Body of pancreas (tissue), 4 donors: Measurements from ENCODE around the gene FGF3. TPM values are rescaled to one million over a fixed set of nuclear protein-coding genes. Genes with fewer than 3 reads are reported as not detected.

Experiments used
- ATAC-seq: fragments of 150-250 bp; one replicate; pipeline ENCODE4 v1.9.1; 2016
- DNase-seq, 4 donors: peaks; one replicate each; pipeline ENCODE4 v3.0.0-alpha.2; 2019
- H3K27ac ChIP-seq, 4 donors: fragments of 200-600 bp; sonication (generic); 1 replicate in 3 of 4; 2 replicates in 1 of 4; pipeline versions ENCODE4 v1.5.1 to v1.6.1; 2016 to 2019; ENCODE audit warnings: mild to moderate bottlenecking in 1 of 4, mixed read lengths in 1 of 4, moderate library complexity in 1 of 4
- H3K27me3 ChIP-seq, 2 donors: fragments of 200-600 bp; sonication (generic); one replicate each; pipeline ENCODE4 v1.6.0; 2016; ENCODE audit warnings: mild to moderate bottlenecking in 1 of 2
- H3K36me3 ChIP-seq, 2 donors: fragments of 200-600 bp; sonication (generic); replicated peaks in 1 of 2; 2 replicates each; pipeline ENCODE4 v1.5.1; 2016; ENCODE audit warnings: low read depth in 2 of 2; ENCODE audit not compliant: insufficient read depth in 1 of 2
- H3K4me1 ChIP-seq: fragments of 200-600 bp; sonication (generic); one replicate; pipeline ENCODE4 v1.6.0; 2016
- H3K4me3 ChIP-seq, 2 donors: fragments of 200-600 bp; sonication (generic); 1 replicate in 1 of 2; 2 replicates in 1 of 2; pipeline ENCODE4 v1.5.1; 2016 to 2019
- H3K9me3 ChIP-seq, 3 donors: fragments of 200-600 bp; sonication (generic); 1 replicate in 2 of 3; 2 replicates in 1 of 3; pipeline ENCODE4 v1.5.1; 2016
- POLR2A ChIP-seq, 3 donors: fragments of 450-650 bp; IDR thresholded peaks; one replicate each; pipeline ENCODE4 v1.6.1; 2016; ENCODE audit warnings: antibody characterized with exemption in 3 of 3, mild to moderate bottlenecking in 2 of 3
- WGBS, 2 donors: methylation state at CpG; one replicate each; pipeline ENCODE4 v1.1.5; 2017; 5-methylcytosine and 5-hydroxymethylcytosine counted together
- intact Hi-C: fragments of 100-400 bp; cut with DNase I; formaldehyde crosslinking; loops from one replicate; pipeline ENCODE4 v1.15.1; 2023
- total RNA-seq, 2 donors: library from RNA; depleted of rRNA; stranded (reverse); fragments of >200 nt; gene quantifications; one replicate each; pipeline ENCODE4 v1.1.0, GENCODE V29; 2016
- TF ChIP-seq, protein P1 (sequence below), 7 experiments: fragments of 450-650 bp in 4 of 7; fragments of 200-600 bp in 3 of 7; sonication (generic) in 3 of 7; IDR thresholded peaks; one replicate each; pipeline ENCODE4 v1.5.1; 2016 to 2019; ENCODE audit warnings: antibody characterized with exemption in 7 of 7

The FGF3 gene
- total RNA-seq, 2 donors from 2014 or later, result not detected

DNA sequence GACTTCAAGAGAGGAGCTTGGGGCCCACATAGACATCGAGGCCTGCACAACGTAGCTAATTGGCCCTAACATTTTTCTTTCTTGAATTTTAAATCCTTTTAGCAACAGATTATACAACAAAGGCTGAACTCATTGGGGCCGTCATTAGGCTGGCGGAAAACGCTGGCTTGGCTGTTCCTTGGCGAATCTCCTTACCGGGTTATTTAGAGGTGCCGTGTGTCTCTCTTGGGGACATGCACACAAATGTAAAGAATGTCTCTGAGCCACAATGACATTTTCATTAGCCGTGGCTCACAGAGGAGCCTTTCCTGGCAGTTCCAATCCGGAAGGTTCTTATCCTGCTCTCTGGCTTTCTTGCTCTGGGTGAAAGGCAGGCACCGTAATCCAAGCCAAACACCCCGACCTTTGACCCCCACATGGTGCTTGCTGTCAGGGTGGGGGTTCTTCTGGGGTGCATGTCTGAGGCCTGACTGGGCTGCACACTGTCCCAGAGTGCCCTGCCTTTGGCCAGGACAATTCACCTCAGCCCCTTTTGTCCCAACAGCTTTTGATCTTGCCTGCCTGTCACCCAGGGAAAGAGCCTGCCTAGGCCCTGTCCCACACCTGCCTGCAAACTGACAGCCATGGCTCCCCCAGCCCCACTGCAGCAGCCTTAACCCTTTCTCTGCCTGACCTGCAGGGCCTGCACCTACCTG is 9.2 kb upstream of the FGF3 start:
- WGBS, 2 donors, result 65 to 71% methylated on average over 11 to 12 of the region's 12 CpGs
- Histone ChIP-seq H3K4me1 (no peaks in the 10 kb centered on the region), H3K27ac (no peak overlapping the region), H3K27me3 (no peaks in the 10 kb centered on the region), H3K36me3 (no peaks in the 10 kb centered on the region), H3K9me3 (no peaks in the 10 kb centered on the region), H3K4me3 (no peak overlapping the region)
- TF ChIP-seq POLR2A (IDR thresholded peaks at IDR 0.05), result no peak
- TF ChIP-seq, protein P1, sequence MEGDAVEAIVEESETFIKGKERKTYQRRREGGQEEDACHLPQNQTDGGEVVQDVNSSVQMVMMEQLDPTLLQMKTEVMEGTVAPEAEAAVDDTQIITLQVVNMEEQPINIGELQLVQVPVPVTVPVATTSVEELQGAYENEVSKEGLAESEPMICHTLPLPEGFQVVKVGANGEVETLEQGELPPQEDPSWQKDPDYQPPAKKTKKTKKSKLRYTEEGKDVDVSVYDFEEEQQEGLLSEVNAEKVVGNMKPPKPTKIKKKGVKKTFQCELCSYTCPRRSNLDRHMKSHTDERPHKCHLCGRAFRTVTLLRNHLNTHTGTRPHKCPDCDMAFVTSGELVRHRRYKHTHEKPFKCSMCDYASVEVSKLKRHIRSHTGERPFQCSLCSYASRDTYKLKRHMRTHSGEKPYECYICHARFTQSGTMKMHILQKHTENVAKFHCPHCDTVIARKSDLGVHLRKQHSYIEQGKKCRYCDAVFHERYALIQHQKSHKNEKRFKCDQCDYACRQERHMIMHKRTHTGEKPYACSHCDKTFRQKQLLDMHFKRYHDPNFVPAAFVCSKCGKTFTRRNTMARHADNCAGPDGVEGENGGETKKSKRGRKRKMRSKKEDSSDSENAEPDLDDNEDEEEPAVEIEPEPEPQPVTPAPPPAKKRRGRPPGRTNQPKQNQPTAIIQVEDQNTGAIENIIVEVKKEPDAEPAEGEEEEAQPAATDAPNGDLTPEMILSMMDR (IDR thresholded peaks at IDR 0.05), result no peak
- DNase-seq, result no peak
- no peak for ATAC-seq
- intact Hi-C loops, result no loop called here

DNA sequence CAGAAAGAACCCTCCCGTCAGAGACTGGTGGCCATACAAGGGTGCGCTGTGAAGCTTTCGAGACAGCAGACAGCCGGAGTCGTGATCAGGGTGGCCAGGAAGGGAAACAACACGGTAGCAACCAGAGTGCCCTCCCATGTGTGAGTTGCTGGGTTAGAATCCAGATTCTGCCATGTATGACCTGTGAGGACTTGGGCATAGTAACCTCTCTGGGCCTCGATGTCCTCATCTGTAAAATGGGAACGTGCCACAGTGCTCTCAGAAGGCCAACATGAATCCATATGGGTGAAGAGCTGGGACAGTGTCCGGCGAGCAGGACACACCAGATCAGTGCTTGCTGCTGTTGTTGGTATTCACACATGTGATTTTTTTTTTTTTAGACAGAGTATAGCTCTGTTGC is 7.6 kb upstream of the FGF3 start:
- WGBS, 2 donors, result 80 to 81% methylated on average over 10 of the region's 10 CpGs

DNA sequence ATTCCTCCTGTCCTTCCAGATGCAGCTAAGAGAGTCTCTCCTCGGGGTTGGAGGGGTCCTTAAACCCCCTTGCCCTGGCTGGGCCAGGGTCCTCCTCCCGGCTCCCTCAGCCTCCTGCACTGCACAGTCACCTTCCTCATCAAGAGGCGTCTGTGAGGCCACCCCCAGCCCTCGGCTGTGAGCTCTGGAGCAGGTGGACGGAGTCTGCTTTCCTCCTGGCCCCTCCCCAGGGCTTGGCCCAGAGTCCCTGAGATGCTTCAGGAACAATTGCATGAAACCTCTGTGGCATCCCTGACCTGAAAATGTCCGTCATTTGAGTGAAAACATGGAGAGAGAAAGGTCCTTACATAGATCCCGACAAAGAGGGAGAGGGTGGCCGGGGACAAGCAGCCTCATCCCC is 6.7 kb upstream of the FGF3 start:
- Histone ChIP-seq H3K27ac (no peak overlapping the region), H3K27me3 (no peaks in the 10 kb centered on the region), H3K4me1 (no peaks in the 10 kb centered on the region), H3K36me3 (no peaks in the 10 kb centered on the region), H3K4me3 (no peak overlapping the region), H3K9me3 (no peaks in the 10 kb centered on the region)
- 39 to 43% methylated on average over 8 of the region's 8 CpGs for WGBS, 2 donors
- DNase-seq, result no peak
- intact Hi-C loops, result no loop called here
- no peak for ATAC-seq
- TF ChIP-seq, protein P1 (IDR thresholded peaks at IDR 0.05), result no peak
- no peak for TF ChIP-seq POLR2A (IDR thresholded peaks at IDR 0.05)

More for the DNA sequence above, 7.6 kb upstream of the FGF3 start:
- no peaks in the 10 kb centered on the region for H3K9me3 ChIP-seq
- H3K36me3 ChIP-seq, result no peaks in the 10 kb centered on the region
- intact Hi-C loops, result no loop called here
- no peak for TF ChIP-seq POLR2A (IDR thresholded peaks at IDR 0.05)
- TF ChIP-seq, protein P1 (IDR thresholded peaks at IDR 0.05), result no peak
- DNase-seq, result no peak
- H3K27ac ChIP-seq, result no peak overlapping the region
- H3K4me1 ChIP-seq, result no peaks in the 10 kb centered on the region
- ATAC-seq, result no peak
- H3K27me3 ChIP-seq, result no peaks in the 10 kb centered on the region
- no peak overlapping the region for H3K4me3 ChIP-seq

DNA sequence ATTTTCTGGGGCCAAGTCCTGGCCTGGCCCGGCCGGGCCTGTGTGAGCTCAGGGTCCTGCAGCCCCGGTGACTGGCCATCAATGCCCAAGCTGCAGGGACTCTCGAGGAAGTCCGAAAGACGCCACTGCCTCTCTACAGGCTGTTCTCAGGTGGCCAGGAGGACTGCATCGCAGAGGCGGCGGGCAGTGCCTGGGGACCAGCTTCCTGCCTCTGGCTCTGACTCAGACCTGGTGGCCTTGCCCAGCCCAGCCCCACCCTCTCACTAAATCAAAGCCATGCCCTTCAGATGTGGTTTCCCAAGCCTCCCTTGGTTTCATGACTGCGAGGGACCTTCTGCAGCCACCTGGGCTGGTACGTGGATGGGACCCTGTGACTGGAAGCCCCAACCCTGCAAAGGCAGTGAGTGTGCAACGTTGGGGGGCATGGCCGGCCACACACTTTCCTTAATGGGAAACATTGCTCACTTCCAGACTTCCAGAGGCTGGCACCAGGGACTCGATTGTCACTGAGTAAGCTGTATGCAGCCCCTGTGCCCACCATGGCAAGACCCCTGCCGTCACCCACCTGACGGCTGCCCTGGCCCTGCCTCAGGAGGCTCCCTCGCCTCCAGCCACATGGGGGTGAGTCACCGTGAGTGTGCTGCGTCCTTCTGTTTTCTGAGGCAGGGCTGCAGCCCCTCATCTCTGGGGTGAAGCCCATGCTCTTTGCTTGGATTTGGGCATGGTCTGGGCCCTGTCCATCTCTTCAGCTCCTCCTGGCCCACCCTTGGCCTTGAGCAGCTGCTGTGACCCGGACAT is 6.0 kb upstream of the FGF3 start:
- Histone ChIP-seq H3K4me1 (no peaks in the 10 kb centered on the region), H3K9me3 (no peaks in the 10 kb centered on the region), H3K36me3 (no peaks in the 10 kb centered on the region), H3K27me3 (no peaks in the 10 kb centered on the region), H3K27ac (no peak overlapping the region), H3K4me3 (no peak overlapping the region)
- ATAC-seq (no peak), DNase-seq (no peak)
- intact Hi-C loops, result no loop called here
- 38 to 52% methylated on average over 5 to 20 of the region's 20 CpGs for WGBS, 2 donors
- no peak for TF ChIP-seq POLR2A (IDR thresholded peaks at IDR 0.05)
- TF ChIP-seq, protein P1 (IDR thresholded peaks at IDR 0.05), result no peak
